NOMO-1 (cell line): Measurements from ENCODE around the gene HPD.

Experiments used
- DNase-seq, 2 experiments: peaks; one replicate each; lab custom pipeline; 2025; ENCODE audit not compliant: unreplicated experiment in 2 of 2; lab: John Stamatoyannopoulos, UW

The HPD gene

GRCh38 chr12:121829250-121829918, 29.3 kb downstream of the HPD start:
- DNase-seq: no peak

DNA sequence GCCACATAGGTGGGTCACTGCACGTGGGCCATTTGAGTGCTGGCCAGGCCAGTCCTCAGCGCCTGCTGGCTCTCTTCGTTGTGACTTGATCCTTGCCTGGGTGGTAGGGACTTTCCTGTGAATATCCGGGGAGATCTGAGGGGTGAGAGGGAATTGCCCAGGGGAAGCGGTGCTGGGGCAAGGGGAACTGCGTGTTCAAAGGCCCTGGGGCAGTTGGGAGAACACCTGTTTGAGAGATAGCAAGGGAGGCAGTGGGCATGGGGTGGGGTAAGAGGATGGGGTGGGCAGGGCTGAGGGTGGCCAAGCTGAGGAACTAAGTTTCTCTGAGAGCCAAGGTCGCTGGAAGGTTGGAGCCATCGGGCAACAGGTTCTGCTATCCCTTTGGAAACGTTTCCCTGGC, 29.8 kb downstream of the HPD start:
- no peak for DNase-seq

GRCh38 chr12:121828306-121828705, 30.4 kb downstream of the HPD start:
- no peak for DNase-seq

DNA sequence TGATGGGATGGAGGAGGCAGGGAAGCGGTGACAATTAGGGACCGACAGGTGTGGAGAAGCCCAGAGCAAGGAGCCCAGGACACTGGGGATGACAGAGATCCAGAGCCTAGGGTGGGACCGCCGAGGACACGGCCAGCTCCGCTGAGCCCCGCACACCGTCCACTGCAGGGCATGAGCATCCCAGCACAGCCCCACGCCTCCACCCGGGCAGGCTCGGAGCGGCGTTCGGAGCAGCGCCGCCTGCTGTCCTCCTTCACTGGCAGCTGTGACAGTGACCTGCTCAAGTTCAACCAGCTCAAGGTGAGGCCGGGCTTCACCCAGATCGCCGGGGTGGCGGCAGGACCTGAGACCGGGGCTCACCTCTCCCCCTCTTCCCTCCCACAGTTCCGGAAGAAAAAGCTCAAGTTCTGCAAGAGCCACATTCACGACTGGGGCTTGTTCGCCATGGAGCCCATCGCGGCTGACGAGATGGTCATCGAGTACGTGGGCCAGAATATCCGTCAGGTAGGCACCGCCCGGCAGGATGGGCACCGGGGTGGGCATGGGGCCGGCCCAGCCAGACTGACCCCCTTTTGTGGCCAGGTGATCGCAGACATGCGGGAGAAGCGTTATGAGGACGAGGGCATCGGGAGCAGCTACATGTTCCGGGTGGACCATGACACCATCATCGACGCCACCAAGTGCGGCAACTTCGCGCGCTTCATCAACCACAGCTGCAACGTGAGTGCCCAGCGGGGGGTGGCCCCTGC, 31.1 kb downstream of the HPD start:
- DNase-seq: no peak

GRCh38 chr12:121826318-121827150, 32.1 kb downstream of the HPD start:
- DNase-seq: no peak

GRCh38 chr12:121825041-121825523, 33.6 kb downstream of the HPD start:
- no peak for DNase-seq

GRCh38 chr12:121823727-121824115, 34.9 kb downstream of the HPD start:
- no peak for DNase-seq

DNA sequence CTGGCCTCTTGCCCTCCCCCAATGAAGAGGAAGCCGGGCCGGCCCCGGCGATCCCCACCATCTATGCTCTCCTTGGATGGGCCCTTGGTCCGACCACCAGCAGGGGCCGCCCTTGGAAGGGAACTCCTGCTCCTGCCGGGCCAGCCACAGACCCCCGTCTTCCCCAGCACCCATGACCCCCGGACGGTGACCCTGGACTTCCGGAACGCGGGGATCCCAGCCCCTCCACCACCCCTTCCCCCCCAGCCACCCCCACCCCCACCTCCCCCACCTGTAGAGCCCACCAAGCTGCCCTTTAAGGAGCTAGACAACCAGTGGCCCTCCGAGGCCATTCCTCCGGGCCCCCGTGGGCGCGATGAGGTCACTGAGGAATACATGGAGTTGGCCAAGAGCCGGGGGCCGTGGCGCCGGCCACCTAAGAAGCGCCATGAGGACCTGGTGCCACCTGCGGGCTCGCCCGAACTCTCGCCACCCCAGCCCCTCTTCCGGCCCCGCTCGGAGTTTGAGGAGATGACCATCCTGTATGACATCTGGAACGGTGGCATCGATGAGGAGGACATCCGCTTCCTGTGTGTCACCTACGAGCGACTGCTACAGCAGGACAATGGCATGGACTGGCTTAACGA, 35.4 kb downstream of the HPD start:
- no peak for DNase-seq

DNA sequence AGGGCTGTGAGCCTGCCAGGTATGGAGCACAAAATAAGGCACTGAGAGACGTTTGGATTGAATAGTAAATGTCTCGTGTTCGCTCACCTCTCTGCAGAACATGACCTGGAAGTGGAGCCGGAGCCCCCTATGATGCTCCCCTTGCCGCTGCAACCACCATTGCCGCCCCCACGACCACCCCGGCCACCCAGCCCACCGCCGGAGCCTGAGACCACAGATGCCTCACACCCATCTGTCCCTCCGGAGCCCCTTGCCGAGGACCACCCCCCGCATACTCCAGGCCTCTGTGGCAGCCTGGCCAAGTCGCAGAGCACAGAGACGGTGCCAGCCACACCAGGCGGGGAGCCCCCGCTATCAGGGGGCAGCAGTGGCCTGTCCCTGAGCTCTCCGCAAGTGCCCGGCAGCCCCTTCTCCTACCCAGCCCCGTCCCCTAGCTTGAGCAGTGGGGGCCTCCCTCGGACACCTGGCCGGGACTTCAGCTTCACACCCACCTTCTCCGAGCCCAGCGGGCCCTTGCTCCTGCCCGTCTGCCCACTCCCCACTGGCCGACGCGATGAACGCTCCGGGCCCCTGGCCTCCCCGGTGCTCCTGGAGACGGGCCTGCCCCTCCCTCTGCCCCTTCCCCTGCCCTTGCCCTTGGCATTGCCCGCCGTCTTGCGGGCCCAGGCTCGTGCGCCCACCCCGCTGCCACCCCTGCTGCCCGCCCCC, 36.1 kb downstream of the HPD start:
- DNase-seq: no peak

- DNase-seq: no peak
These were observed 38.6 kb downstream of the HPD start for GRCh38 chr12:121820056-121820455.

DNA sequence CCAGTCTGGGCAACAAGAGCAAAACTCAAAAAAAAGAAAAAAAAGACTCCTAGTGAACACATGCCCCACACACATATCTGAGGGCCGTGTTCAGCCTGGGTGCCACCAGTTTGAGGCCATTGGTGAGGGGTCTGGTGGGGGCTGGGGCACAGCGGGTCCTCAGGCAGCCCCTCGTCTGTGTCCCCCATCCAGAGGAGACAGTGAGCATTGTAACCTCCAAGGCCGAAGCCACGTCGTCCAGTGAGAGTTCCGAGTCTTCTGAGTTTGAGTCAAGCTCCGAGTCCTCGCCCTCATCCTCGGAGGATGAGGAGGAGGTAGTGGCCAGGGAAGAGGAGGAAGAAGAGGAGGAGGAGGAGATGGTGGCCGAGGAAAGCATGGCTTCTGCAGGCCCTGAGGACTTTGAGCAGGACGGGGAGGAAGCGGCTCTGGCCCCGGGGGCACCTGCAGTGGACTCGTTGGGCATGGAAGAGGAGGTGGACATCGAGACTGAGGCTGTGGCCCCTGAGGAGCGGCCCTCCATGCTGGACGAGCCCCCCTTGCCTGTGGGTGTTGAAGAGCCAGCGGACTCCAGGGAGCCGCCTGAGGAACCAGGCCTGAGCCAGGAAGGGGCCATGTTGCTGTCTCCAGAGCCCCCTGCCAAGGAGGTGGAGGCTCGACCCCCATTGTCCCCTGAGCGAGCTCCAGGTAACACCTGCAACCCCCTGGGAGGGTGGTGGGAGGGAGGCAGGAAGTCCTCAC, 39.3 kb downstream of the HPD start:
- DNase-seq: no peak

DNA sequence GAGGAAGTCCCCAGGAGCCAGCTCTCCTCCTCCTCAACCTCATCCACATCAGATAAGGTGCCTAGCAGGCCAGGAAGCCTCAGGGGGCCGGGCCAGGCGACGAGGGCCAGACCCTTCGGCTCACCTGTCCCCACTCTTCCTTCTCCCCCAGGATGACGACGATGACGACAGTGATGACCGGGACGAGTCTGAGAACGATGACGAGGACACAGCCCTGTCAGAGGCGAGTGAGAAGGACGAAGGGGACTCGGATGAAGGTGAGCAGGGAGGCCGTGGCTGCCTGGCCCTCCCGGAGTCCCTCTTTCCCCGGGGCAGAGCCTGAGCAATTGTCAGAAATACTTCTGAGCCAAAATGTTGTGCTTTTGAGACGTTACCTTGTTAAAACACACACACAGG, 41.0 kb downstream of the HPD start:
- no peak for DNase-seq

DNA sequence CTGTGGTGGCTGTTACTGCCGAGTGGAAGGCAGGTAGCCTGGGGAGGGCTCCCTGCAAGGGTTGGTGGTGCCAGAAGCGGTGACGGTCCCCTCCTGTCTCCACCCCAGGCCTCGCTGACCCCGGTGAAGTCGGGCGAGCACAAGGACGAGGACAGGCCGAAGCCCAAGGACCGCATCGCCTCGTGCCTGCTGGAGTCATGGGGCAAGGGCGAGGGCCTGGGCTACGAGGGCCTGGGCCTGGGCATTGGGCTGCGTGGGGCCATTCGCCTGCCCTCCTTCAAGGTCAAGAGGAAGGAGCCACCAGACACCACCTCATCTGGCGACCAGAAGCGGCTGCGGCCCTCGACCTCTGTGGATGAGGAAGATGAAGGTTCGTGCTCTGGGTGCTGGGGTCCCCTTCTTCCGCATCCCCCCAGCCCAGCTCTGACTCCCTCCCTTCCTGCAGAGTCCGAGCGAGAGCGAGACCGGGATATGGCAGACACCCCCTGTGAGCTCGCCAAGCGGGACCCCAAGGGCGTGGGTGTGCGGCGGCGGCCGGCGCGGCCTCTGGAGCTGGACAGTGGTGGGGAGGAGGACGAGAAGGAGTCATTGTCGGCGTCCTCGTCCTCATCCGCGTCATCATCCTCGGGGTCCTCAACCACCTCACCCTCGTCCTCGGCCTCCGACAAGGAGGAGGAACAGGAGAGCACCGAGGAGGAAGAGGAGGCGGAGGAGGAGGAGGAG, 41.6 kb downstream of the HPD start:
- DNase-seq: no peak

DNA sequence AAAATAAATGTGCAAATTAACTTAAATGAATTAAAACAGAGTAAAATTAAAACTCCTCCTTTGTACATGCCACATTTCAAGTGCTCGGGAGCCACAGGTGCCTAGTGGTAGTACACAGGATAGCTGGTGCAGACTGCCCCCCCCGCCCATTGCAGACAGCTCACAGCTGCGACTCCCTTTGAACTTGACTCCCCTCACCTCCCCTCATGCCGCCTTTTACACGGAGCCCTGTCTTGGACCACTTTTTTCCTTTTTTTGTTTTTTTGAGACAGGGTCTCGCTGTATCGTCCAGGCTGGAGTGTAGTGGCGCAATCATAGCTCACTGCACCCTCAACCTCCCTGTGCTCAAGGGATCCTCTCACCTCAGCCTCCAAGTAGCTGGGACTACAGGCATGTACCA, 43.4 kb downstream of the HPD start:
- DNase-seq: no peak

DNA sequence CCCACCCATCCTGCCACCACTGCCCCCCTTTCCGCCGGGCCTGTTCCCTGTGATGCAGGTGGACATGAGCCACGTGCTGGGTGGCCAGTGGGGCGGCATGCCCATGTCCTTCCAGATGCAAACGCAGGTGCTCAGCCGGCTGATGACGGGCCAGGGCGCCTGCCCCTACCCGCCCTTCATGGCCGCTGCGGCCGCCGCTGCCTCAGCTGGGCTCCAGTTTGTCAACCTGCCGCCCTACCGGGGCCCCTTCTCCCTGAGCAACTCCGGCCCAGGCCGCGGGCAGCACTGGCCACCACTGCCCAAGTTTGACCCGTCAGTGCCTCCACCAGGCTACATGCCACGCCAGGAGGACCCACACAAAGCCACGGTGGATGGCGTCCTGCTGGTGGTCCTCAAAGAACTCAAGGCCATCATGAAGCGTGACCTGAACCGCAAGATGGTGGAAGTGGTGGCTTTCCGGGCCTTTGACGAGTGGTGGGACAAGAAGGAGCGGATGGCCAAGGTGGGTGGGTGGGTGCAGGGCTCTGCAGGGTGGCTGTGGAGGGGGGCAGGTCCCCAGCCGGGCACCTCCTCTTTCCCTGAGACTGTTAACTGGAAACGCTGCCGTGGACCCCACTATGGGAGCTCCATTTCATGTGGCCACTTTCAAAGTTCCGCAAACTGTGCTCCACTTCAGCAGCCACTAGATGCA, 44.1 kb downstream of the HPD start:
- no peak for DNase-seq

DNA sequence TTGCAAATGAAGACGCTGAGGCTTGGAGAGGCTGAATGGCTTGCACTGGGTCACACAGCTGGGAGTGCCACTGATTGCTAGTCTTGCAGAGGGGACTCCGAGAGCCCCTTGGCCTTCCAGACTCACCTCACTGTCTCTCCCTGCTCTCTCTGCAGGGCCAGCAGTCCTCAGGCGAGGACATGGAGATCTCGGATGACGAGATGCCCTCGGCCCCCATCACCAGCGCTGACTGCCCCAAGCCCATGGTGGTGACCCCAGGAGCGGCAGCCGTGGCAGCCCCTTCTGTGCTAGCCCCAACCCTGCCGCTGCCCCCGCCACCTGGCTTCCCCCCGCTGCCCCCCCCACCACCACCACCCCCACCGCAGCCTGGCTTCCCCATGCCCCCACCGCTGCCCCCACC, 44.7 kb downstream of the HPD start:
- no peak for DNase-seq

- peak; percentile 45 to 49 for DNase-seq
These were observed 45.5 kb downstream of the HPD start for GRCh38 chr12:121812921-121813896.
